GM19372 (cell line): Measurements from ENCODE around the gene CAPZB.

Experiments used
- ATAC-seq: cut with Tn5 transposase; IDR thresholded peaks from one replicate; pipeline ENCODE4 v1.9.1; 2021; ENCODE audit warnings: mild to moderate bottlenecking, low read depth, moderate library complexity; ENCODE audit not compliant: unreplicated experiment

Gene CAPZB

GRCh38 chr1:19289244-19289643, 196.1 kb downstream of the CAPZB start:
- ATAC-seq: no peak
